Left renal pelvis (tissue), 4 donors: Measurements from ENCODE around the gene LHX3. TPM values are rescaled to one million over a fixed set of nuclear protein-coding genes. Genes with fewer than 3 reads are reported as not detected.

Experiments
- DNase-seq, 4 donors: peaks; one replicate each; pipeline ENCODE4 v3.0.0-alpha.2; 2013; ENCODE audit warnings: low read depth in 4 of 4, low spot score in 3 of 4
- polyA plus RNA-seq, 4 donors: library from polyadenylated mRNA; unstranded; fragments of 120-200 nt; gene quantifications; one replicate each; pipeline ENCODE4 v1.2.1, GENCODE V29; 2013; ENCODE audit not compliant: insufficient read length in 4 of 4

LHX3 gene
- polyA plus RNA-seq, 4 donors = not detected

DNA sequence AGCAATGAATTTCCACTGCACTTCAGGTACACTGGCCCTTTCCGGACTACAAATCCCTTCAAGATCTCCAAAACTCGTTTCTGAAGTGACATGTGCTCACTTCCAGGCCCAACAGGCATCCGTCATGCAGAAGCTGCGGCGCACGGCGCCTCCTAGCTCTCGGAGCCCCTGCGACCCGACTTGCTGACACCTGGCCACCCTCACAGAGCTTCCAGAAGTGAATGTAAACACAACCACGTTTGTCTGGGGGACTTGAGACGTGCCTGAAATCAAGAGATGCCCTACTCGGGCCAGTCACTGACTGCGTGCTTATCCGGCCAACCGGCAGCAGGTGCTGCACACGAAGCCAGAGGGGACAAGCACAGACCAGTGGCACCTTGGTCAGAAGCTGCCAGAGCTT is 4.9 kb upstream of the LHX3 start:
- no peak for DNase-seq

DNA sequence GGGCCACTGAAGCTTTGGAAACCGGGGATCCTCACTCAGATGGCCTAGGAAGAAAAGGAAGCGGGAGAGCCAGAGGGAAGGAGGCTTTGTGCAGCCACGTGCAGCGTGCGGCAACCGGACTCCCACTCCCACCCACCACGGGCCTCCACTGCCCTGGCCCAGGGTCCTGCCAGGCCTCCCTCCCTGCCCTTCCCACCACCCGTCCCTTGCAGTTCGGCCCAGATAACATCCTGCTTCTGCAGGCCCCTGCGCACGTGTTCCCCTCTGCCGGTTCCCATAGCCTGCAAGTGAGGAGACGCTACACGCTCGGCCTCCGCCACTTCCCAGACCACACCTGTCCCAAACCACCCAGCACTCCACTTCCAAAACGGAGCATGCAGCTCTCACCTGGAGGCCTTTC is 4.3 kb upstream of the LHX3 start:
- DNase-seq = no peak

DNA sequence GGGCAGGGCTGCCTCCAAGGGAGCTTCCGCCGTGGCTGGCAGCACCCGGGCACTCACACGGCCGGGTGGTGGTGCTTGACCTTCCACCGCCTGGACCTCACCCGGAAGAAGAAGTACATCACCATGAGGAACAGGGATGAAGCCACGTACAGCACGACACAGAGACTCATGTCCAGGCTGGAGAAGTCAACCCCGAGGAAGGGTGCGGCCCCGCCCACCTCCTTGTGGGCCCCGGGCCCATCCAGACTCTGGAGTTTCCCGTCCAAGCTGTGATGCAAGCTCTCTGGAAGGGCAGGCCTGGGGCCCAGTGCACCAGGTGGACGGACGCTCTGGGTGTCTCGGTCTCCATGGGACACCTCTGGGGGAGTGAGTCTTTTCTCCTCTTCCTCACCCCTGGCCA is 3.7 kb upstream of the LHX3 start:
- no peak for DNase-seq

DNA sequence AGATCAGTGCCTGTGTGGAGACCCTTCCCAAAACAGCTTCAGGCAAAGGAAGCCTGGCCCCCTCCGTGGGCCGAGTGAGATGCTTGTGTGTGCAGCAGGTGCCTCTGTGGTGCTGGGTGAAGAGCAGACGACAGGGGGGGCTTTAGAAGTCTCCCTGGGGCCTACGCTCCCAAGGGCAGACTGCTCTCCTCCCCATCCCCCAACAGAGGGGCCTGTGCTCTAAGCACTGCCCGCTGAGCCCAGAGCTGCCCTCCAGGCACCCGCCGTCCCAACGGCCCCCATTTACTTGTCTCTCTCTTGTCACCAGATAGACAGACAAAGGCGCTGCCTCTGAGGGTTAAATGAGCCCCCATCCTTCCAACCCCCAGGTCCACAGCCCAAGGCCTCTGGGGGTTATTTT is 2.7 kb upstream of the LHX3 start:
- DNase-seq = no peak

DNA sequence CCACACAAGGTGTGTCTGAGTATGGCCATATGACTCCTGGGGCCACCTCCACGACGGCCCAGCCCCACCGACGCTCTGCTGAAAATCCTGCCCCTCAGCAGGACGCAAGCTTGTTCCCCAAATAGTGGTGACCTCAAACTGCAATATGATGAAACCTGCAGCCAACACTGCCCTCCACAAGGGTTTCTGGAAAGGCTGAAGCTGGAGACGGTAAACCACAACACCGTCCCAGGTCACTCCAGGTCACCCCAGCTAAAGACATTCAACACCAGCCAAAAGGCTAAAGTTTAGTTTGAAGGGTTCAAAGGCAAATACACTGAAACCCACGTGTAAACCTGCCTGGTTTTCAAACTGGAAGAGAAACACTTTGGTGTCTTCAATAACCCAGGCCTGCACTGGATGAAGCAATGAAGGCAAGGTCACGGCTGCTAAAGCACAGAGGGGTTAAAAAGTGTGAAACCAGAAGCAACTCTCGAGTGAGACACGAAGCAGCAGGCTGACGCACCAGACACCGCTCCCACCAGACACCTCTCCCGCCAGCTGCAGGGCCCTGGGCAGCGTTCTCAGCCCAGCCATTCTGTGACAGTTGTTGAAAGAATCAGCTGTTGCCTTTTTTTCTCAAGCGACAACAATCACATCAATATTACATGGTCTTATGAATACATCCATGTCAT is 1.8 kb upstream of the LHX3 start:
- DNase-seq = no peak

DNA sequence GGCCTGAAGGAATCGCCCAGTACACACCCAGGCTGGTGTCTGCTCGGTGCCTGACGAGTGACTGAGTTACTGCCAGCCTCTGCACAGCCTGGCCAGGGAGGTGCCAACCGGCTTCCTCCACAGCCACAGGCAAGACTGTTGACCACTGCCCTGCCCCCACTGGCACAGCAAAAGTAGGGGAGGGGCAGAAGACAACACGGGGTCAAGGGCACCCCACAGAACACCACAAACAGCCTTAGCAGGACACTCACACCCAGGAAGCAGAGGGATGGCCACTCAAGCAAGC is 722 bp upstream of the LHX3 start:
- DNase-seq = no peak

GRCh38 chr9:136204145-136204805 is 653 bp downstream of the LHX3 start:
- DNase-seq = no peak

DNA sequence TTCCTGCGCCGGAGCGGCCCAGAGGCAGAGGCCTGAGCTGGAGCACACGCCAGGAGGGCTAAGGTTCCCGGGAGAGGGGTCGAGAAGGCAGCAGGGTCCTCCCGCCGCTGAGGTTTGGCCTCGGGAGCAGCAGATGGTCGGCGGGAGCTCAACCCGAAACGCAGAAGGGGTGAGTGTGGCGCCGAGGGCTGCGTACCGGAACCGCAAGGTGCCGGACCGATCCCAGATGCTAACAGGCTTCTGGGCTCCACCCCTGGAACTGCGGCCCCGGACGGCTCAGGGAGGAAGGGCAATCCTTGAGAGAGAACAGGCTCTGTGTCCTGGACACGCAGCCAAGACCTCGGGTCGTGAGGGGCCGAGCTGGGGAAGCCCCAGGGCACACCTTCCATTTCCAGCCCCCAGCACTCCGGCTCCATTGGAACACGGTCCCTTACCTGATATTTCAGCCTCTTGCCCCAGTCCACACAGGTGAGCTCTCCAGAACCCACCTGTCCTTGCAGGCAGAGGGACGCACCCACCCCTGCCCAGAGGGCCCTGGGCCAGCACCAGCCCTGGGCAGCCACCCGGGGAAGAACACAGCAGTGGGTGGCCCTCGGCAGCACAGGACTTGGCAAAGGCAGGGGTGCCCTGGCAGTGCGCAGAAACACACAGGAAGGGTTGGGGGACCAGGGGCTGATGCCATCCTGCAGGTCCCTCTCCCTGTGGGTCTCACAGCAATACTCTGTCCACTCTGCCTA is 1.4 kb downstream of the LHX3 start:
- DNase-seq = no peak

- no peak for DNase-seq
Observed at GRCh38 chr9:136202454-136203407, 2.2 kb downstream of the LHX3 start.

- DNase-seq = peak in 1 of 4 donors; percentile 26
Observed at GRCh38 chr9:136201609-136202453, 3.1 kb downstream of the LHX3 start.

GRCh38 chr9:136201174-136201573 is 3.8 kb downstream of the LHX3 start:
- DNase-seq = no peak

- DNase-seq = no peak
Observed at GRCh38 chr9:136200424-136200823, 4.5 kb downstream of the LHX3 start.

DNA sequence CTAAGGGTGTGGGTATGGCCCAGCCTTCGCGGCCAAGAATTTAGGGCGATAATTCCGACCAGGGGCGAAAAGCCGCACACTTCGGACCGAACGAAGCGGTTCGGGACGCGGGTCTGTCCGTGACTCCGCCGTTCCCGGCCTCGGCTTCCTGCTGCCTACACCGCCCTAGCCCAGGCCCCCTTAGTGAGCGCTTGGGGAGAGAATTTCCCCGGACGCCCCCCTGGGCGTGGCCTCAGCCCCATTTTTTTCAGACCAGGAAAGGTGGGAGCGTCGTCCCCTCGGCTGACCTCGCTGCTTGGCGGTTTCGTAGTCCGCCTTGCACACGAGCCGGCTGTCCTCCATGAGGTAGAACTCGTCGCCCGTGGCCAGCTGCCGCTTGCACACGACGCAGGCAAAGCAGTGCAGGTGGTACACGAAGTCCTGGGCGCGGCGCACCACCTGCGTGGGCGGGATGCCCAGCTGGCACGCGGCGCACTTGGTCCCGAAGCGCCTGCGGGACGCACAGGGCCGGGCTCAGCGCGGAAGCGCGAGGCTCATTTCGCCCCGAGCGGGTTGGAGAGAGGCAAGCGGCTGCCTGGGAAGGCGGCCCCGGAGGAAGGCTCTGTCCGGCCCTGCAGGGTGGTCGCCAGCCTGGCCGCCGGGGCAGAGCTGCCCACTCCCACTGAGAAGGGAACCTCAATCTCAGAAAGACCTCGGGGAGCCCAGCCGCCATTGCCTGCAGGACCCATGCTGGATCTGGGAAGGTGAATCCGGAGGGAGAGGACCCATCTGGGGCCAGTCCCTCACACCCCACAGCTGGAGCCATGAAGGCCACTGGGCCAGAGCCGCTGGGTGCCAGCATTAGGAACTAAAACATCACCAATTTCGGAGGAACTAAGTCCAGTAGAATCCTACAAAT is 5.3 kb downstream of the LHX3 start:
- no peak for DNase-seq

GRCh38 chr9:136198605-136199083 is 6.3 kb downstream of the LHX3 start:
- DNase-seq = no peak

DNA sequence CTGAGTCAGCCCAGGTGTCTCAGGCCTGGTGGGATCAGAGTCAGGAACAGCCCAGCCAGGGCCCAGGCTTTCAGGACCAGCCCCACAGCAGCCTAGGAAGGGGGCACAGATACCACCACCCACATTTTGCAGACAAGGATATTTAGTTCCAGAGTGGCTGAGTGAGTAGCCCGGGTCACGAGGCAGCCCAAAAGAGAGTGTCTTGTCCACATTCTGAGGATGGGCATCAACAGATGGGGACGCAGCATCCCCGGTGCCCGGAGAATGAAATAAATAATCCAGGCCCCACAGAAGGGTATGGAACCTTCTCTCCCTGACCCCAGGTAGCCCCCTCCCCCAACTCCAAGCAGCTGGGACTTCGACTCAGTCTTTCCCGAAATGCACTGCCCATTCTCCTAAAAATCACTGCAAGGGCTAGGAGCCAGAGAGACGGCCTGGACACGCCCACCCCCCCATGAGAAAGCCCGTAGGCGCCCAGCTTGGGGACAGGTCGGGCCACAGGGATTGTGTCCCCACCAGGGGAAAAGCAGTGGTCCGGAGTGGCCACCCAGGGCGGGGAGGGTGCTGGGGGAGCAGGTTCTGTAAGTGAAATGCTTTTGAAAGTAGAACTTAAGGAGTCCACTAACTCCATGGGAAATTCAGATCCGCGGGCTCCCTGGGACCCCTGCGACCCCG is 6.9 kb downstream of the LHX3 start:
- no peak for DNase-seq

- DNase-seq = no peak
Observed at GRCh38 chr9:136197084-136197875, 7.6 kb downstream of the LHX3 start.

- no peak for DNase-seq
Observed at GRCh38 chr9:136196404-136197083, 8.4 kb downstream of the LHX3 start.
